WTC11 (cell line): ENCODE measurements around the gene MBD3L5. TPM values are rescaled to one million over a fixed set of nuclear protein-coding genes. Genes with fewer than 3 reads are reported as not detected.

Experiments used
- ATAC-seq: fragments of 200-7000 bp; cut with Tn5 transposase; 2 replicates; pipeline ENCODE4 v1.10.0; 2021; ENCODE audit warnings: mild to moderate bottlenecking, moderate library complexity
- CTCF ChIA-PET: fragments of 300-600 bp; sonication (Branson Sonifier 250); formaldehyde crosslinking; loops from one replicate; lab custom pipeline; 2021; ENCODE audit warnings: antibody characterized with exemption; lab: Charles Lee
- POLR2A ChIA-PET: fragments of 350-600 bp; sonication (Branson Sonifier 250); formaldehyde crosslinking; loops from one replicate; lab custom pipeline; 2021; ENCODE audit warnings: antibody characterized with exemption; lab: Charles Lee
- DNase-seq: peaks from one replicate; pipeline ENCODE4 v3.0.0; 2021; ENCODE audit warnings: low spot score
- H3K27ac Mint-ChIP-seq: 2 replicates; pipeline ENCODE4 v1.8.0; 2021; ENCODE audit warnings: mixed read lengths
- H3K27me3 Mint-ChIP-seq: 2 replicates; pipeline ENCODE4 v1.8.0; 2021; ENCODE audit warnings: low read depth, mild to moderate bottlenecking, moderate library complexity, mixed read lengths
- H3K36me3 Mint-ChIP-seq: 2 replicates; pipeline ENCODE4 v1.8.0; 2021; ENCODE audit warnings: mixed read lengths
- H3K4me1 Mint-ChIP-seq: 2 replicates; pipeline ENCODE4 v1.8.0; 2022; ENCODE audit warnings: mixed read lengths
- H3K4me3 Mint-ChIP-seq: 2 replicates; pipeline ENCODE4 v1.8.0; 2021; ENCODE audit warnings: mild to moderate bottlenecking, moderate library complexity, mixed read lengths
- H3K9me3 Mint-ChIP-seq: 2 replicates; pipeline ENCODE4 v1.8.0; 2021; ENCODE audit warnings: mixed read lengths
- FOXJ3 ChIP-seq: sonication (generic); formaldehyde crosslinking; IDR thresholded peaks from 2 replicates; pipeline ENCODE4 v1.9.0; 2021; ENCODE audit warnings: missing genetic modification reagents, mild to moderate bottlenecking, borderline replicate concordance
- FOXK1 ChIP-seq: sonication (generic); formaldehyde crosslinking; IDR thresholded peaks from 2 replicates; pipeline ENCODE4 v1.8.0; 2022; ENCODE audit warnings: mild to moderate bottlenecking, moderate library complexity, missing genetic modification reagents
- IRF2 ChIP-seq: sonication (generic); formaldehyde crosslinking; IDR thresholded peaks from 2 replicates; pipeline ENCODE4 v1.8.0; 2022; ENCODE audit warnings: low read depth, missing genetic modification reagents, borderline replicate concordance
- JUN ChIP-seq: sonication (generic); formaldehyde crosslinking; IDR thresholded peaks from 2 replicates; pipeline ENCODE4 v1.8.0; 2023; ENCODE audit warnings: mild to moderate bottlenecking, missing genetic modification reagents
- MXD4 ChIP-seq: fragments of 250-450 bp; sonication (Bioruptor Pico); IDR thresholded peaks from 2 replicates; pipeline ENCODE4 v1.8.0; 2021; ENCODE audit warnings: mild to moderate bottlenecking, moderate library complexity, borderline replicate concordance
- NR1H2 ChIP-seq: sonication (generic); formaldehyde crosslinking; IDR thresholded peaks from 2 replicates; pipeline ENCODE4 v1.9.0; 2021; ENCODE audit warnings: mild to moderate bottlenecking, moderate library complexity, missing genetic modification reagents
- TCF7 ChIP-seq: sonication (generic); formaldehyde crosslinking; IDR thresholded peaks from 2 replicates; pipeline ENCODE4 v1.8.0; 2022; ENCODE audit warnings: mild to moderate bottlenecking, low read depth, missing genetic modification reagents, moderate library complexity
- TEAD1 ChIP-seq: sonication (generic); formaldehyde crosslinking; IDR thresholded peaks from 2 replicates; pipeline ENCODE4 v1.8.0; 2022; ENCODE audit warnings: mild to moderate bottlenecking, missing genetic modification reagents
- TP53 ChIP-seq: sonication (generic); formaldehyde crosslinking; IDR thresholded peaks from 2 replicates; pipeline ENCODE4 v1.8.1; 2023; ENCODE audit warnings: mild to moderate bottlenecking, missing genetic modification reagents
- ZBTB21 ChIP-seq: sonication (generic); formaldehyde crosslinking; IDR thresholded peaks from 2 replicates; pipeline ENCODE4 v1.8.1; 2023; ENCODE audit warnings: mild to moderate bottlenecking, missing genetic modification reagents, borderline replicate concordance
- ZNF121 ChIP-seq: sonication (generic); formaldehyde crosslinking; IDR thresholded peaks from 2 replicates; pipeline ENCODE4 v1.8.0; 2023; ENCODE audit warnings: missing genetic modification reagents
- ZNF219 ChIP-seq: sonication (generic); formaldehyde crosslinking; IDR thresholded peaks from 2 replicates; pipeline ENCODE4 v1.8.0; 2023; ENCODE audit warnings: missing genetic modification reagents, mild to moderate bottlenecking, borderline replicate concordance
- ZNF423 ChIP-seq: fragments of 250-450 bp; sonication (Bioruptor Pico); IDR thresholded peaks from 2 replicates; pipeline ENCODE4 v2.1.2; 2022; ENCODE audit warnings: mild to moderate bottlenecking, moderate library complexity
- total RNA-seq: library from RNA; stranded (reverse); gene quantifications from 3 replicates; pipeline ENCODE4 v1.2.3, GENCODE V29; 2021
- TF ChIP-seq, protein P1 (sequence below): sonication (generic); formaldehyde crosslinking; IDR thresholded peaks from 2 replicates; pipeline ENCODE4 v1.8.1; 2023; ENCODE audit warnings: mild to moderate bottlenecking, missing genetic modification reagents
- TF ChIP-seq, protein P2 (sequence below): fragments of 250-450 bp; sonication (Bioruptor Pico); conservative IDR thresholded peaks from 2 replicates; pipeline ENCODE4 v1.9.0; 2021; ENCODE audit warnings: mild to moderate bottlenecking
- TF ChIP-seq, protein P3 (sequence below): fragments of 250-450 bp; sonication (Bioruptor Pico); IDR thresholded peaks from 2 replicates; pipeline ENCODE4 v1.8.0; 2021; ENCODE audit warnings: mild to moderate bottlenecking
- TF ChIP-seq, protein P4 (sequence below): sonication (generic); formaldehyde crosslinking; IDR thresholded peaks from 2 replicates; pipeline ENCODE4 v1.8.1; 2022; ENCODE audit warnings: missing genetic modification reagents, borderline replicate concordance
- TF ChIP-seq, protein P5 (sequence below): sonication (generic); formaldehyde crosslinking; IDR thresholded peaks from 2 replicates; pipeline ENCODE4 v1.8.1; 2023; ENCODE audit warnings: mild to moderate bottlenecking, missing genetic modification reagents, moderate library complexity
- TF ChIP-seq, protein P6 (sequence below): sonication (generic); formaldehyde crosslinking; IDR thresholded peaks from 2 replicates; pipeline ENCODE4 v1.8.0; 2023; ENCODE audit warnings: missing genetic modification reagents
- TF ChIP-seq, protein P7 (sequence below): sonication (generic); formaldehyde crosslinking; conservative IDR thresholded peaks from 2 replicates; pipeline ENCODE4 v1.8.1; 2023; ENCODE audit warnings: mild to moderate bottlenecking, low read depth, missing genetic modification reagents, moderate library complexity

Gene MBD3L5
- total RNA-seq, 1 experiment from 2014 or later = not detected

DNA sequence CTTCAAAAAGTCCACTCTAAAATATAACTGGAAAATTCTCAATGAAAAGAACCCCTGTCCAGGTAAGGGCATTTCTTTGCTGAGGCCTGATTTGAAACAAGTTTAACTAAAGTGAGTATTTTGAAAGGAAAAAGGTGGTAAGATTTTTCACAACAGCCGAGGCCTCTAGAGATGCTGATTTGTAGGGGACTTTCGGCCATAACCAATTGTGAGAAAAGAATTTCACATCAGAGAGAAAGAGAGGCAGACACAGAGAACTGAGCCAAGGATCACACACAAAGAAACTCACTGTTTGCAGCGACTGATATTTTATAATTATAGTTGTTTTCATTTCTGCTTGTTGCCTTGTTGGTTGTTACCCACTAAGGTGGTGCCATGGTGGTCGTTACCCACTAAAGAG lies 33.6 kb upstream of the MBD3L5 start (continued):
- TF ChIP-seq, protein P1, sequence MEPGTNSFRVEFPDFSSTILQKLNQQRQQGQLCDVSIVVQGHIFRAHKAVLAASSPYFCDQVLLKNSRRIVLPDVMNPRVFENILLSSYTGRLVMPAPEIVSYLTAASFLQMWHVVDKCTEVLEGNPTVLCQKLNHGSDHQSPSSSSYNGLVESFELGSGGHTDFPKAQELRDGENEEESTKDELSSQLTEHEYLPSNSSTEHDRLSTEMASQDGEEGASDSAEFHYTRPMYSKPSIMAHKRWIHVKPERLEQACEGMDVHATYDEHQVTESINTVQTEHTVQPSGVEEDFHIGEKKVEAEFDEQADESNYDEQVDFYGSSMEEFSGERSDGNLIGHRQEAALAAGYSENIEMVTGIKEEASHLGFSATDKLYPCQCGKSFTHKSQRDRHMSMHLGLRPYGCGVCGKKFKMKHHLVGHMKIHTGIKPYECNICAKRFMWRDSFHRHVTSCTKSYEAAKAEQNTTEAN (CRISPR knock-in tag) = no peak
- TF ChIP-seq FOXJ3 (no peak), TP53 (CRISPR knock-in tag) (no peak), MXD4 (CRISPR knock-in tag) (no peak), NR1H2 (CRISPR knock-in tag) (no peak), ZBTB21 (CRISPR knock-in tag) (no peak)
- TF ChIP-seq, protein P2, sequence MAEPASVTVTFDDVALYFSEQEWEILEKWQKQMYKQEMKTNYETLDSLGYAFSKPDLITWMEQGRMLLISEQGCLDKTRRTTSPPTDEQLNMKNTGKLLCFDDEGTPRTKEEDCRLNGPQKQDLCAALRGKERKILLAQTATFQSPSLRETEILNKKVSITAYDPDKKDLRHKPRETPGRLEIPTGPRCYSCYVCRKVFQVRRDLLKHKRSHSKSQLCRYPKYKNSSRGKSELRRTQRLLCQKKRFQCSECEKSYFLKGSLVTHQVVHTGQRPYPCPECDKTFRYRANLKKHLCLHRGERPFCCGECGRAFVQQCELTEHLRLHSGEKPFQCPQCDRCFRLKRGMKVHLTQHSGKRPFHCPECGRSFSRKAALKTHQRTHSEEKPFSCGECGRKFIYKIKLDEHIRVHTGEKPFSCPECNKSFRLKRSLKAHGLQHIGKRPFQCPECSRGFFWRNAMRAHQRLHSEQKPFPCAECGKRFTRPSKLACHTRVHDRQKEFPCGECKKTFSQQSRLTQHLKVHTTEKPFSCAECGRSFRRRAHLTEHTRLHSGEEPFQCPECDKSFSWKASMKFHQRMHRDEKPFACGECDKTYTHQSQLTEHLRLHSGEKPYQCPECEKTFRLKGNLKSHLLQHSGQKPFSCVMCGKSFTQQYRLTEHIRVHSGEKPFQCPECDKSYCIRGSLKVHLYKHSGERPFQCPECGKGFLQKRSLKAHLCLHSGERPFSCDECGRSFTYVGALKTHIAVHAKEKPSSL = no peak
- TF ChIP-seq, protein P3, sequence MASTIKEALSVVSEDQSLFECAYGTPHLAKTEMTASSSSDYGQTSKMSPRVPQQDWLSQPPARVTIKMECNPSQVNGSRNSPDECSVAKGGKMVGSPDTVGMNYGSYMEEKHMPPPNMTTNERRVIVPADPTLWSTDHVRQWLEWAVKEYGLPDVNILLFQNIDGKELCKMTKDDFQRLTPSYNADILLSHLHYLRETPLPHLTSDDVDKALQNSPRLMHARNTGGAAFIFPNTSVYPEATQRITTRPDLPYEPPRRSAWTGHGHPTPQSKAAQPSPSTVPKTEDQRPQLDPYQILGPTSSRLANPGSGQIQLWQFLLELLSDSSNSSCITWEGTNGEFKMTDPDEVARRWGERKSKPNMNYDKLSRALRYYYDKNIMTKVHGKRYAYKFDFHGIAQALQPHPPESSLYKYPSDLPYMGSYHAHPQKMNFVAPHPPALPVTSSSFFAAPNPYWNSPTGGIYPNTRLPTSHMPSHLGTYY (CRISPR knock-in tag) = no peak
- TF ChIP-seq, protein P4, sequence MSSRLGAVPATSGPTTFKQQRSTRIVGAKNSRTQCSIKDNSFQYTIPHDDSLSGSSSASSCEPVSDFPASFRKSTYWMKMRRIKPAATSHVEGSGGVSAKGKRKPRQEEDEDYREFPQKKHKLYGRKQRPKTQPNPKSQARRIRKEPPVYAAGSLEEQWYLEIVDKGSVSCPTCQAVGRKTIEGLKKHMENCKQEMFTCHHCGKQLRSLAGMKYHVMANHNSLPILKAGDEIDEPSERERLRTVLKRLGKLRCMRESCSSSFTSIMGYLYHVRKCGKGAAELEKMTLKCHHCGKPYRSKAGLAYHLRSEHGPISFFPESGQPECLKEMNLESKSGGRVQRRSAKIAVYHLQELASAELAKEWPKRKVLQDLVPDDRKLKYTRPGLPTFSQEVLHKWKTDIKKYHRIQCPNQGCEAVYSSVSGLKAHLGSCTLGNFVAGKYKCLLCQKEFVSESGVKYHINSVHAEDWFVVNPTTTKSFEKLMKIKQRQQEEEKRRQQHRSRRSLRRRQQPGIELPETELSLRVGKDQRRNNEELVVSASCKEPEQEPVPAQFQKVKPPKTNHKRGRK (CRISPR knock-in tag) = no peak
- TF ChIP-seq, protein P5, sequence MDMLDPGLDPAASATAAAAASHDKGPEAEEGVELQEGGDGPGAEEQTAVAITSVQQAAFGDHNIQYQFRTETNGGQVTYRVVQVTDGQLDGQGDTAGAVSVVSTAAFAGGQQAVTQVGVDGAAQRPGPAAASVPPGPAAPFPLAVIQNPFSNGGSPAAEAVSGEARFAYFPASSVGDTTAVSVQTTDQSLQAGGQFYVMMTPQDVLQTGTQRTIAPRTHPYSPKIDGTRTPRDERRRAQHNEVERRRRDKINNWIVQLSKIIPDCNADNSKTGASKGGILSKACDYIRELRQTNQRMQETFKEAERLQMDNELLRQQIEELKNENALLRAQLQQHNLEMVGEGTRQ = no peak
- TF ChIP-seq, all 79 proteins: peak for 0

DNA sequence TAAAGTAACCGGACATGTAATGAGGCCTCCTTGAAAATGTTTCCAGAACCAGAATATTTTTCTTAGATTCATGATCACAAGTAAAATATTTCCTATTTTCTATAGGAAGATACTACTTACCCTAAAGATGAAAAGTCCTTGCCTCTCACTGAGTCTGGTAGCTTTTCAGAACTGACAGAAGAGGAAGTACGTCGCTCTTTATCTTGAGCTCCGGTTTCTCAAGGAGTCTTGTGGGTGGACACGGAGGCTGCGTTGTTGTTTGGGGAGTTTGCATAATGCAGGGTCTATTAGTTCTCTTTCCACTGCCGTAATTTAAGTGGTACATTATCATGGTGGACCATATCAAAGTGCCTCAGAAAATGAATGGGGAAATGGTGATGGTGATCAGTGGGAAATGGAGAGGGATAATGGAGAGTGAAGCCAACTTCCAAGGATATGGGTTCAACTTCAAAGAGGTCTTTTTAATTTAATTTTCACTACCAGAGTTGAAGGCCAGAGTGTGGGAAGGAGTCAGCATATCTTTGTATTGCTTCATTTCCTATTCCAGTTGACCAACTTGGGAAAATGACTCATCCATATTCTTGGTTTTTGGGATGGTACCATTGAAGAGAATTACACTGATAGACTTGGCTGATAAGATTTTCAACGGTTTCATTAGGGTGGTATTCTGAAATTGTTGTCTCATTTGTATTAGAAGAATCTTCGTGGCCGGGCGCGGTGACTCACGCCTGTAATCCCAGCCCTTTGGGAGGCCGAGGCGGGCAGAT lies 32.5 kb upstream of the MBD3L5 start:
- H3K9me3 Mint-ChIP-seq = peaks cover 77% of the 10 kb centered on the region
- DNase-seq = no peak
- peaks cover 71% of the 10 kb centered on the region for H3K36me3 Mint-ChIP-seq
- H3K27ac Mint-ChIP-seq = no peak overlapping the region
- ATAC-seq = no peak
- H3K27me3 Mint-ChIP-seq = peaks cover 19% of the 10 kb centered on the region
- ChIA-PET POLR2A (no interaction called here), CTCF (no interaction called here)
- no peaks in the 10 kb centered on the region for H3K4me1 Mint-ChIP-seq
- H3K4me3 Mint-ChIP-seq = no peak overlapping the region
- TF ChIP-seq TCF7 (CRISPR knock-in tag) = no peak
- no peak for TF ChIP-seq JUN (CRISPR knock-in tag)
- no peak for TF ChIP-seq IRF2
- TF ChIP-seq, protein P6, sequence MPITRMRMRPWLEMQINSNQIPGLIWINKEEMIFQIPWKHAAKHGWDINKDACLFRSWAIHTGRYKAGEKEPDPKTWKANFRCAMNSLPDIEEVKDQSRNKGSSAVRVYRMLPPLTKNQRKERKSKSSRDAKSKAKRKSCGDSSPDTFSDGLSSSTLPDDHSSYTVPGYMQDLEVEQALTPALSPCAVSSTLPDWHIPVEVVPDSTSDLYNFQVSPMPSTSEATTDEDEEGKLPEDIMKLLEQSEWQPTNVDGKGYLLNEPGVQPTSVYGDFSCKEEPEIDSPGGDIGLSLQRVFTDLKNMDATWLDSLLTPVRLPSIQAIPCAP (CRISPR knock-in tag) = no peak
- no peak for TF ChIP-seq FOXK1 (CRISPR knock-in tag)
- no peak for TF ChIP-seq ZNF423
- no peak for TF ChIP-seq ZNF219
- TF ChIP-seq, protein P7, sequence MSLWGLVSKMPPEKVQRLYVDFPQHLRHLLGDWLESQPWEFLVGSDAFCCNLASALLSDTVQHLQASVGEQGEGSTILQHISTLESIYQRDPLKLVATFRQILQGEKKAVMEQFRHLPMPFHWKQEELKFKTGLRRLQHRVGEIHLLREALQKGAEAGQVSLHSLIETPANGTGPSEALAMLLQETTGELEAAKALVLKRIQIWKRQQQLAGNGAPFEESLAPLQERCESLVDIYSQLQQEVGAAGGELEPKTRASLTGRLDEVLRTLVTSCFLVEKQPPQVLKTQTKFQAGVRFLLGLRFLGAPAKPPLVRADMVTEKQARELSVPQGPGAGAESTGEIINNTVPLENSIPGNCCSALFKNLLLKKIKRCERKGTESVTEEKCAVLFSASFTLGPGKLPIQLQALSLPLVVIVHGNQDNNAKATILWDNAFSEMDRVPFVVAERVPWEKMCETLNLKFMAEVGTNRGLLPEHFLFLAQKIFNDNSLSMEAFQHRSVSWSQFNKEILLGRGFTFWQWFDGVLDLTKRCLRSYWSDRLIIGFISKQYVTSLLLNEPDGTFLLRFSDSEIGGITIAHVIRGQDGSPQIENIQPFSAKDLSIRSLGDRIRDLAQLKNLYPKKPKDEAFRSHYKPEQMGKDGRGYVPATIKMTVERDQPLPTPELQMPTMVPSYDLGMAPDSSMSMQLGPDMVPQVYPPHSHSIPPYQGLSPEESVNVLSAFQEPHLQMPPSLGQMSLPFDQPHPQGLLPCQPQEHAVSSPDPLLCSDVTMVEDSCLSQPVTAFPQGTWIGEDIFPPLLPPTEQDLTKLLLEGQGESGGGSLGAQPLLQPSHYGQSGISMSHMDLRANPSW (CRISPR knock-in tag) = no peak
- no peak for TF ChIP-seq TEAD1 (CRISPR knock-in tag)
- TF ChIP-seq ZNF121 (CRISPR knock-in tag) = no peak
- TF ChIP-seq, protein P3 (CRISPR knock-in tag) = no peak
